WTC11 (cell line): ENCODE results near the gene RASSF8. TPM values are rescaled to one million over a fixed set of nuclear protein-coding genes. Genes with fewer than 3 reads are reported as not detected.
"Not testable (repeated sequence)": the region's sequence is repeated elsewhere in the genome, so short reads cannot be mapped to it uniquely, and the experiment has no call there.

Source experiments
- ATAC-seq: fragments of 200-7000 bp; cut with Tn5 transposase; 2 replicates; pipeline ENCODE4 v1.10.0; 2021; ENCODE audit warnings: mild to moderate bottlenecking, moderate library complexity
- CTCF ChIA-PET: fragments of 300-600 bp; sonication (Branson Sonifier 250); formaldehyde crosslinking; loops from one replicate; lab custom pipeline; 2021; ENCODE audit warnings: antibody characterized with exemption; lab: Charles Lee
- POLR2A ChIA-PET: fragments of 350-600 bp; sonication (Branson Sonifier 250); formaldehyde crosslinking; loops from one replicate; lab custom pipeline; 2021; ENCODE audit warnings: antibody characterized with exemption; lab: Charles Lee
- DNase-seq: peaks from one replicate; pipeline ENCODE4 v3.0.0; 2021; ENCODE audit warnings: low spot score
- H3K27ac Mint-ChIP-seq: 2 replicates; pipeline ENCODE4 v1.8.0; 2021; ENCODE audit warnings: mixed read lengths
- H3K27me3 Mint-ChIP-seq: 2 replicates; pipeline ENCODE4 v1.8.0; 2021; ENCODE audit warnings: low read depth, mild to moderate bottlenecking, moderate library complexity, mixed read lengths
- H3K36me3 Mint-ChIP-seq: 2 replicates; pipeline ENCODE4 v1.8.0; 2021; ENCODE audit warnings: mixed read lengths
- H3K4me1 Mint-ChIP-seq: 2 replicates; pipeline ENCODE4 v1.8.0; 2022; ENCODE audit warnings: mixed read lengths
- H3K4me3 Mint-ChIP-seq: 2 replicates; pipeline ENCODE4 v1.8.0; 2021; ENCODE audit warnings: mild to moderate bottlenecking, moderate library complexity, mixed read lengths
- H3K9me3 Mint-ChIP-seq: 2 replicates; pipeline ENCODE4 v1.8.0; 2021; ENCODE audit warnings: mixed read lengths
- CREB1 ChIP-seq: sonication (generic); formaldehyde crosslinking; IDR thresholded peaks from 2 replicates; pipeline ENCODE4 v1.8.0; 2023; ENCODE audit warnings: mild to moderate bottlenecking, missing genetic modification reagents
- ETV6 ChIP-seq: sonication (generic); formaldehyde crosslinking; IDR thresholded peaks from 2 replicates; pipeline ENCODE4 v1.8.1; 2022; ENCODE audit warnings: mild to moderate bottlenecking, missing genetic modification reagents
- FOXK1 ChIP-seq: sonication (generic); formaldehyde crosslinking; IDR thresholded peaks from 2 replicates; pipeline ENCODE4 v1.8.0; 2022; ENCODE audit warnings: mild to moderate bottlenecking, moderate library complexity, missing genetic modification reagents
- GABPB1 ChIP-seq: sonication (generic); formaldehyde crosslinking; IDR thresholded peaks from 2 replicates; pipeline ENCODE4 v1.8.1; 2023; ENCODE audit warnings: mild to moderate bottlenecking, missing genetic modification reagents
- GRHL2 ChIP-seq: fragments of 250-450 bp; sonication (Bioruptor Pico); IDR thresholded peaks from 2 replicates; pipeline ENCODE4 v1.8.0; 2022; ENCODE audit warnings: mild to moderate bottlenecking, moderate library complexity; ENCODE audit not compliant: insufficient replicate concordance, severe bottlenecking
- HMGA2 ChIP-seq: fragments of 250-450 bp; sonication (Bioruptor Pico); IDR thresholded peaks from 2 replicates; pipeline ENCODE4 v1.4.0; 2021; ENCODE audit warnings: mild to moderate bottlenecking, moderate library complexity
- JUN ChIP-seq: sonication (generic); formaldehyde crosslinking; IDR thresholded peaks from 2 replicates; pipeline ENCODE4 v1.8.0; 2023; ENCODE audit warnings: mild to moderate bottlenecking, missing genetic modification reagents
- KAT7 ChIP-seq: sonication (generic); formaldehyde crosslinking; IDR thresholded peaks from 2 replicates; pipeline ENCODE4 v1.8.1; 2023; ENCODE audit warnings: missing genetic modification reagents, mild to moderate bottlenecking, borderline replicate concordance
- MYBL2 ChIP-seq: sonication (generic); formaldehyde crosslinking; IDR thresholded peaks from 2 replicates; pipeline ENCODE4 v1.8.1; 2023; ENCODE audit warnings: mild to moderate bottlenecking, moderate library complexity, missing genetic modification reagents
- NFATC4 ChIP-seq: fragments of 250-450 bp; sonication (Bioruptor Pico); IDR thresholded peaks from 2 replicates; pipeline ENCODE4 v1.9.0; 2021; ENCODE audit warnings: mild to moderate bottlenecking
- NFYB ChIP-seq: sonication (generic); formaldehyde crosslinking; conservative IDR thresholded peaks from 2 replicates; pipeline ENCODE4 v1.8.0; 2022; ENCODE audit warnings: low read depth, missing genetic modification reagents
- NR1H2 ChIP-seq: sonication (generic); formaldehyde crosslinking; IDR thresholded peaks from 2 replicates; pipeline ENCODE4 v1.9.0; 2021; ENCODE audit warnings: mild to moderate bottlenecking, moderate library complexity, missing genetic modification reagents
- OVOL2 ChIP-seq: fragments of 250-450 bp; sonication (Bioruptor Pico); IDR thresholded peaks from 2 replicates; pipeline ENCODE4 v1.9.0; 2021; ENCODE audit warnings: mild to moderate bottlenecking, borderline replicate concordance
- PRRX2 ChIP-seq: fragments of 250-450 bp; sonication (Bioruptor Pico); IDR thresholded peaks from 2 replicates; pipeline ENCODE4 v1.8.0; 2021; ENCODE audit warnings: mild to moderate bottlenecking
- SOX15 ChIP-seq: fragments of 250-450 bp; sonication (Bioruptor Pico); IDR thresholded peaks from 2 replicates; pipeline ENCODE4 v1.9.0; 2021; ENCODE audit warnings: mild to moderate bottlenecking
- TEAD1 ChIP-seq: sonication (generic); formaldehyde crosslinking; IDR thresholded peaks from 2 replicates; pipeline ENCODE4 v1.8.0; 2022; ENCODE audit warnings: mild to moderate bottlenecking, missing genetic modification reagents
- TEAD4 ChIP-seq: sonication (generic); formaldehyde crosslinking; IDR thresholded peaks from 2 replicates; pipeline ENCODE4 v1.8.0; 2022; ENCODE audit warnings: mild to moderate bottlenecking, missing genetic modification reagents
- USF2 ChIP-seq: sonication (generic); formaldehyde crosslinking; IDR thresholded peaks from 2 replicates; pipeline ENCODE4 v1.8.1; 2023; ENCODE audit warnings: mild to moderate bottlenecking, missing genetic modification reagents, moderate library complexity
- ZMAT4 ChIP-seq: fragments of 250-450 bp; sonication (Bioruptor Pico); IDR thresholded peaks from 2 replicates; pipeline ENCODE4 v1.9.0; 2021; ENCODE audit warnings: mild to moderate bottlenecking
- ZNF232 ChIP-seq: sonication (generic); formaldehyde crosslinking; IDR thresholded peaks from 2 replicates; pipeline ENCODE4 v1.8.0; 2022; ENCODE audit warnings: mild to moderate bottlenecking, missing genetic modification reagents
- ZNF263 ChIP-seq: sonication (generic); formaldehyde crosslinking; IDR thresholded peaks from 2 replicates; pipeline ENCODE4 v1.8.1; 2022; ENCODE audit warnings: low read depth, mild to moderate bottlenecking, moderate library complexity, missing genetic modification reagents
- ZNF416 ChIP-seq: fragments of 250-450 bp; sonication (Bioruptor Pico); IDR thresholded peaks from 2 replicates; pipeline ENCODE4 v1.9.0; 2021; ENCODE audit warnings: mild to moderate bottlenecking, inconsistent platforms
- ZNF423 ChIP-seq: fragments of 250-450 bp; sonication (Bioruptor Pico); IDR thresholded peaks from 2 replicates; pipeline ENCODE4 v2.1.2; 2022; ENCODE audit warnings: mild to moderate bottlenecking, moderate library complexity
- total RNA-seq: library from RNA; stranded (reverse); gene quantifications from 3 replicates; pipeline ENCODE4 v1.2.3, GENCODE V29; 2021
- TF ChIP-seq, protein P1 (sequence below): sonication (generic); formaldehyde crosslinking; IDR thresholded peaks from 2 replicates; pipeline ENCODE4 v1.8.1; 2023; ENCODE audit warnings: mild to moderate bottlenecking, missing genetic modification reagents, moderate library complexity
- TF ChIP-seq, protein P2 (sequence below): sonication (generic); formaldehyde crosslinking; conservative IDR thresholded peaks from 2 replicates; pipeline ENCODE4 v1.8.1; 2023; ENCODE audit warnings: mild to moderate bottlenecking, low read depth, missing genetic modification reagents, moderate library complexity
- TF ChIP-seq, protein P3 (sequence below): sonication (generic); formaldehyde crosslinking; IDR thresholded peaks from 2 replicates; pipeline ENCODE4 v1.8.0; 2022; ENCODE audit warnings: mild to moderate bottlenecking, missing genetic modification reagents

Gene RASSF8
- total RNA-seq, 1 experiment from 2014 or later: 48.6 TPM

GRCh38 chr12:26055087-26055486, 96.6 kb downstream of the RASSF8 start:
- POLR2A ChIA-PET: no interaction called here
- DNase-seq (no peak), ATAC-seq (no peak)
- no peak overlapping the region for H3K27ac Mint-ChIP-seq
- H3K27me3 Mint-ChIP-seq: no peaks in the 10 kb centered on the region
- TF ChIP-seq TEAD1 (CRISPR knock-in tag): no peak
- no peak for TF ChIP-seq KAT7
- H3K4me3 Mint-ChIP-seq: no peak overlapping the region
- CTCF ChIA-PET: interaction anchor here (1.3 kb wide), 1 partner anchor 34 kb away, joined by 3 read pairs; no protein-coding TSS in a partner anchor
- H3K4me1 Mint-ChIP-seq: peaks cover 15% of the 10 kb centered on the region
- no peaks in the 10 kb centered on the region for H3K9me3 Mint-ChIP-seq
- H3K36me3 Mint-ChIP-seq: peaks cover 23% of the 10 kb centered on the region

GRCh38 chr12:26056335-26056734, 97.9 kb downstream of the RASSF8 start:
- no peak for DNase-seq
- TF ChIP-seq, protein P1, sequence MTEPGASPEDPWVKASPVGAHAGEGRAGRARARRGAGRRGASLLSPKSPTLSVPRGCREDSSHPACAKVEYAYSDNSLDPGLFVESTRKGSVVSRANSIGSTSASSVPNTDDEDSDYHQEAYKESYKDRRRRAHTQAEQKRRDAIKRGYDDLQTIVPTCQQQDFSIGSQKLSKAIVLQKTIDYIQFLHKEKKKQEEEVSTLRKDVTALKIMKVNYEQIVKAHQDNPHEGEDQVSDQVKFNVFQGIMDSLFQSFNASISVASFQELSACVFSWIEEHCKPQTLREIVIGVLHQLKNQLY (CRISPR knock-in tag): no peak
- no peak for TF ChIP-seq GABPB1 (CRISPR knock-in tag)
- TF ChIP-seq JUN (CRISPR knock-in tag): no peak
- no peak for TF ChIP-seq ZMAT4 (CRISPR knock-in tag)
- TF ChIP-seq USF2: no peak
- no peak for TF ChIP-seq SOX15
- TF ChIP-seq NFYB: no peak
- no peak for TF ChIP-seq PRRX2 (CRISPR knock-in tag)
- no peak for TF ChIP-seq ZNF232
- no peak for TF ChIP-seq HMGA2 (CRISPR knock-in tag)
- TF ChIP-seq ZNF416 (CRISPR knock-in tag): no peak
- no peak for TF ChIP-seq ZNF423 (CRISPR knock-in tag)
- CTCF ChIA-PET: no interaction called here

GRCh38 chr12:26057271-26057670, 98.8 kb downstream of the RASSF8 start:
- CTCF ChIA-PET: interaction anchor here (0.6 kb wide), 1 partner anchor 67 kb away, joined by 4 read pairs; the partner anchor contains the start of gene BHLHE41
- DNase-seq, POLR2A ChIA-PET, H3K9me3 Mint-ChIP-seq, H3K27me3 Mint-ChIP-seq, H3K4me3 Mint-ChIP-seq, H3K27ac Mint-ChIP-seq, ATAC-seq: not testable (repeated sequence)
- peaks cover 23% of the 10 kb centered on the region for H3K36me3 Mint-ChIP-seq
- H3K4me1 Mint-ChIP-seq: peaks cover 15% of the 10 kb centered on the region

More at GRCh38 chr12:26056335-26056734, 97.9 kb downstream of the RASSF8 start:
- Mint-ChIP-seq H3K36me3 (peaks cover 23% of the 10 kb centered on the region), H3K9me3 (no peaks in the 10 kb centered on the region), H3K4me3 (no peak overlapping the region), H3K27ac (no peak overlapping the region), H3K27me3 (no peaks in the 10 kb centered on the region), H3K4me1 (peaks cover 15% of the 10 kb centered on the region)
- no peak for ATAC-seq
- POLR2A ChIA-PET: no interaction called here

GRCh38 chr12:26058308-26058707, 99.8 kb downstream of the RASSF8 start:
- ATAC-seq (no peak), DNase-seq (no peak)
- peaks cover 14% of the 10 kb centered on the region for H3K4me1 Mint-ChIP-seq
- no peaks in the 10 kb centered on the region for H3K27me3 Mint-ChIP-seq
- no peak overlapping the region for H3K4me3 Mint-ChIP-seq
- CTCF ChIA-PET: no interaction called here
- no peak overlapping the region for H3K27ac Mint-ChIP-seq
- POLR2A ChIA-PET: no interaction called here
- H3K9me3 Mint-ChIP-seq: no peaks in the 10 kb centered on the region
- peaks cover 23% of the 10 kb centered on the region for H3K36me3 Mint-ChIP-seq
- TF ChIP-seq NFYB (no peak), OVOL2 (CRISPR knock-in tag) (no peak), TEAD4 (no peak), GRHL2 (CRISPR knock-in tag) (no peak), ZNF263 (no peak), KAT7 (no peak), FOXK1 (CRISPR knock-in tag) (no peak), ZMAT4 (CRISPR knock-in tag) (no peak), NFATC4 (CRISPR knock-in tag) (no peak), HMGA2 (CRISPR knock-in tag) (no peak), NR1H2 (CRISPR knock-in tag) (no peak), MYBL2 (CRISPR knock-in tag) (no peak), CREB1 (no peak), ETV6 (CRISPR knock-in tag) (no peak)
- TF ChIP-seq, protein P2, sequence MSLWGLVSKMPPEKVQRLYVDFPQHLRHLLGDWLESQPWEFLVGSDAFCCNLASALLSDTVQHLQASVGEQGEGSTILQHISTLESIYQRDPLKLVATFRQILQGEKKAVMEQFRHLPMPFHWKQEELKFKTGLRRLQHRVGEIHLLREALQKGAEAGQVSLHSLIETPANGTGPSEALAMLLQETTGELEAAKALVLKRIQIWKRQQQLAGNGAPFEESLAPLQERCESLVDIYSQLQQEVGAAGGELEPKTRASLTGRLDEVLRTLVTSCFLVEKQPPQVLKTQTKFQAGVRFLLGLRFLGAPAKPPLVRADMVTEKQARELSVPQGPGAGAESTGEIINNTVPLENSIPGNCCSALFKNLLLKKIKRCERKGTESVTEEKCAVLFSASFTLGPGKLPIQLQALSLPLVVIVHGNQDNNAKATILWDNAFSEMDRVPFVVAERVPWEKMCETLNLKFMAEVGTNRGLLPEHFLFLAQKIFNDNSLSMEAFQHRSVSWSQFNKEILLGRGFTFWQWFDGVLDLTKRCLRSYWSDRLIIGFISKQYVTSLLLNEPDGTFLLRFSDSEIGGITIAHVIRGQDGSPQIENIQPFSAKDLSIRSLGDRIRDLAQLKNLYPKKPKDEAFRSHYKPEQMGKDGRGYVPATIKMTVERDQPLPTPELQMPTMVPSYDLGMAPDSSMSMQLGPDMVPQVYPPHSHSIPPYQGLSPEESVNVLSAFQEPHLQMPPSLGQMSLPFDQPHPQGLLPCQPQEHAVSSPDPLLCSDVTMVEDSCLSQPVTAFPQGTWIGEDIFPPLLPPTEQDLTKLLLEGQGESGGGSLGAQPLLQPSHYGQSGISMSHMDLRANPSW: no peak
- TF ChIP-seq, protein P3, sequence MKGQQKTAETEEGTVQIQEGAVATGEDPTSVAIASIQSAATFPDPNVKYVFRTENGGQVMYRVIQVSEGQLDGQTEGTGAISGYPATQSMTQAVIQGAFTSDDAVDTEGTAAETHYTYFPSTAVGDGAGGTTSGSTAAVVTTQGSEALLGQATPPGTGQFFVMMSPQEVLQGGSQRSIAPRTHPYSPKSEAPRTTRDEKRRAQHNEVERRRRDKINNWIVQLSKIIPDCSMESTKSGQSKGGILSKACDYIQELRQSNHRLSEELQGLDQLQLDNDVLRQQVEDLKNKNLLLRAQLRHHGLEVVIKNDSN (CRISPR knock-in tag): no peak
